ENCODE results near the gene SEMA3A.

The SEMA3A gene

DNA sequence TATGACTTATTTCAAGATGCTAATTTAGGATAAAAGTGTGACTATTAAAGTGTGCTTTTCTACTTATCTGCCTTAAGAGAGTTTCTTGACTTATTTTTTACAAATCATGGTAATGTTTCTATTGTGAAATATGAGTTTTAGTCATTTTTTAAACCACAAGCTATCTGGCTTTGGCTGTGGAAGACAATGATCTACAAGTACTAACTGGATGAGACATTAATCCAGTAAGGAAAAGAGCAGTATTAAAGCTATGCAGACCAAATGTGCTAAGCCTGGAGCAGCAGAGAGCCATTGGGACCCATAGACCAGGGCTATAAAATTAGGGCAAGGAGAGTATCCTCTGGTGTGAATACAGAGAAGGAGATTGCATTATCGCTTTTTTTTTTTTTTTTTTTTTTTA lies 92.4 kb downstream of the SEMA3A start:
- no peak overlapping the region for H3K4me3 ChIP-seq (ENCODE audit: control insufficient read depth, low read depth, low read length)
- no peak for TF ChIP-seq CTCF (conservative IDR thresholded peaks at IDR 0.05; ENCODE audit: control insufficient read depth, insufficient read depth, low read depth, low read length)
- peak; percentile 71 for DNase-seq (ENCODE audit: low read depth)

DNA sequence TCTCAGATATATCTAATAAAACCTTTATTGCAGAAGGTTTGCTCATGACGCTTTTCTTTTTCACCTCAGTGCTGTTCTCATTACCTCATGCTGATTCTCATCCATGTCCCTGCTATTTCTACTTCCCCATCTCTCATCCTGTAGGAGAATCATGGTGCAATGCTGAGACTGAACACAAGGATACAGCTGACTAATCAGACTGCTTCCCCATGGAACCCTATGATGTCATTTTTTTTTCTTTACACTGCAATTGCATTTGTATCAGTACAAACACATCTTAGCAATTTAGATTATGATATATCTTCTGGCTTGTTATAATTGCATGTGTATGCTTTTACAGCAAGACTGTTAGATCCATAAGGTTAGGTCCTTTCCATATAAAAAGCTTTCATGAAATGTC lies 93.7 kb downstream of the SEMA3A start:
- TF ChIP-seq CTCF (conservative IDR thresholded peaks at IDR 0.05; ENCODE audit: control insufficient read depth, insufficient read depth, low read depth, low read length) = peak; percentile 46
- no peak overlapping the region for H3K4me3 ChIP-seq (ENCODE audit: control insufficient read depth, low read depth, low read length)
- DNase-seq (ENCODE audit: low read depth) = peak; percentile 76

DNA sequence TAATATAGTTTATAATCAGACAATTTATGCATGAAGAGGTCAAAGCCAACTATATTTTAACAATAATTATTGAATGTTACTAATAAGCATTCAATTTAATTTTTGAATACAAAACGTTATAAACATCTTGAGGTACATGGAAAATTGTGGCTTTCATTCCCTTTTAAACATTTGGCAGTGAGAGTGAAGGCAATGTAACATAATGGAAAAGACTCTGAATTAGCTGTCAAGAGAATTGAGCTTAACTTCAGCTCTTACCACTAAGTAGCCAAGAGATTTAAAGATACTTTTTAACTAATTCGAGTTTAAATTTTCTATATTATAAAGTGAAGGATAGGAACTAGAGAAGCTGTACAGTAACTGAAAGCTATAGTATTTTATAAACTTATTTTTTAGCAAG lies 98.6 kb downstream of the SEMA3A start:
- TF ChIP-seq CTCF (conservative IDR thresholded peaks at IDR 0.05; ENCODE audit: control insufficient read depth, insufficient read depth, low read depth, low read length) = no peak

GRCh38 chr7:84092207-84092606 lies 102.4 kb downstream of the SEMA3A start:
- no peak for DNase-seq (ENCODE audit: low read depth)
- no peak overlapping the region for H3K4me3 ChIP-seq (ENCODE audit: control insufficient read depth, low read depth, low read length)

More for the DNA sequence above, 98.6 kb downstream of the SEMA3A start:
- DNase-seq (ENCODE audit: low read depth) = no peak
- H3K4me3 ChIP-seq (ENCODE audit: control insufficient read depth, low read depth, low read length) = no peak overlapping the region

GRCh38 chr7:84091318-84091717 lies 103.3 kb downstream of the SEMA3A start:
- TF ChIP-seq CTCF (conservative IDR thresholded peaks at IDR 0.05; ENCODE audit: control insufficient read depth, insufficient read depth, low read depth, low read length) = no peak
- DNase-seq (ENCODE audit: low read depth) = no peak
- no peak overlapping the region for H3K4me3 ChIP-seq (ENCODE audit: control insufficient read depth, low read depth, low read length)

More at GRCh38 chr7:84092207-84092606, 102.4 kb downstream of the SEMA3A start:
- TF ChIP-seq CTCF (conservative IDR thresholded peaks at IDR 0.05; ENCODE audit: control insufficient read depth, insufficient read depth, low read depth, low read length) = no peak

DNA sequence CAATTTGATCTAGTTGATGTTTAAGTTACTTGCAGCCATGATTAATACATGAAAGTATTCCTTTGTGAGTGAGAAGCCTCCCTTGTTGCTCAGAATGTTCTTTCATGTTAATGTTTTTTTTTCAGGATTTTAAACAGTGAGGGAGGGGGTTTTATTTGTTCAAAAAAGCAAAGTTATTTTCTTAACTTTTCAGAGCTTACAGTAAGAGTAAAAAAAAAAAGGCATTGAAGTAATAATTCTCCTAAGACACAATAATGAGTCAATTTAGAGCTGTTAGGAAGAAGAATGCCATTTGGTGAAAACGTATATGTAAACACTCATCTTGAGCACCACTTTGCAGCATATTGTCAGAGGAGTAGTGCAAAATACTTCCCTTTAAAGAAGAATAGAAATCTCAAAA lies 105.8 kb downstream of the SEMA3A start:
- no peak for TF ChIP-seq CTCF (conservative IDR thresholded peaks at IDR 0.05; ENCODE audit: control insufficient read depth, insufficient read depth, low read depth, low read length)
- no peak overlapping the region for H3K4me3 ChIP-seq (ENCODE audit: control insufficient read depth, low read depth, low read length)
- DNase-seq (ENCODE audit: low read depth) = no peak

- DNase-seq (ENCODE audit: low read depth) = no peak
- no peak overlapping the region for H3K4me3 ChIP-seq (ENCODE audit: control insufficient read depth, low read depth, low read length)
- TF ChIP-seq CTCF (conservative IDR thresholded peaks at IDR 0.05; ENCODE audit: control insufficient read depth, insufficient read depth, low read depth, low read length) = no peak
Measured at GRCh38 chr7:84085998-84086397, 108.6 kb downstream of the SEMA3A start.

All from fibroblast of mammary gland (primary cell).